RWPE2 (cell line): Measurements from ENCODE around the gene WBP2NL.

ENCODE experiments used
- ATAC-seq: fragments of 200-7000 bp; cut with Tn5 transposase; 3 replicates; pipeline ENCODE4 v1.9.1; 2021; ENCODE audit warnings: low read depth
- DNase-seq: peaks from one replicate; pipeline ENCODE4 v3.0.0-alpha.2; 2020; ENCODE audit warnings: low spot score
- H3K27ac ChIP-seq: fragments of 450-650 bp; 2 replicates; pipeline ENCODE4 v1.5.1; 2017; ENCODE audit warnings: mild to moderate bottlenecking; ENCODE audit not compliant: poor library complexity, severe bottlenecking
- H3K27me3 ChIP-seq: fragments of 250-450 bp; sonication (Bioruptor Pico); 2 replicates; pipeline ENCODE4 v1.5.1; 2021; ENCODE audit warnings: mild to moderate bottlenecking, moderate library complexity; ENCODE audit not compliant: insufficient read depth, poor library complexity, severe bottlenecking
- H3K36me3 ChIP-seq: fragments of 250-450 bp; sonication (Bioruptor Pico); 2 replicates; pipeline ENCODE4 v1.5.1; 2020; ENCODE audit warnings: low read depth, mild to moderate bottlenecking, moderate library complexity
- H3K4me1 ChIP-seq: fragments of 250-450 bp; sonication (Bioruptor Pico); 2 replicates; pipeline ENCODE4 v1.5.1; 2021; ENCODE audit warnings: mild to moderate bottlenecking, moderate library complexity; ENCODE audit not compliant: insufficient read depth, poor library complexity, severe bottlenecking
- H3K4me3 ChIP-seq: fragments of 250-450 bp; sonication (Bioruptor Pico); 2 replicates; pipeline ENCODE4 v1.5.1; 2021; ENCODE audit warnings: mild to moderate bottlenecking, moderate library complexity; ENCODE audit not compliant: severe bottlenecking
- H3K9me3 ChIP-seq: fragments of 250-450 bp; sonication (Bioruptor Pico); 2 replicates; pipeline ENCODE4 v1.5.1; 2021; ENCODE audit warnings: mild to moderate bottlenecking, moderate library complexity; ENCODE audit not compliant: severe bottlenecking
- CTCF ChIP-seq: fragments of 450-650 bp; IDR thresholded peaks from one replicate; pipeline ENCODE4 v1.5.1; 2017; ENCODE audit warnings: mild to moderate bottlenecking, moderate library complexity; ENCODE audit not compliant: poor library complexity, severe bottlenecking

WBP2NL gene

DNA sequence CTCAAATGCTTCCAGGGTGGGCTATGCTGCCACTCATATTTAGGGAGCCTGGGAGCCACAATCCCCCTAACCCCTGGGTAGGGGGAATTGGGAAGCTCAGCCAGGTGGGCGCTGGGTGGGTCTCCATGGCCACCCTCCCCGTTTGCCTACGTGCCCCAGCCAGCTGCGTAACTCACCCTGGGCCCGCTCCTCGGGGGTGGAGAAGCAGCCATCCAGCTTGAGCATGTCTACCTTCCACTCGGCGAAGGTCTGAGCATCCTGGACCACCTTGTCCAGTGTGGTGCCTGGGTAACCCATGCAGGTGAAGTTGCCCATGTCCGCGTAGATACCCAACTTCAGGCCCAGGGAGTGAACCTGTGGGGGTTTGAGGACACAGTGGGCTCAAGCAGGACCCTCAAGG, 68.3 kb downstream of the WBP2NL start:
- TF ChIP-seq CTCF = no peak
- Histone ChIP-seq H3K27me3 (no peaks in the 10 kb centered on the region), H3K27ac (no peak overlapping the region), H3K4me3 (no peak overlapping the region), H3K4me1 (peaks cover 5% of the 10 kb centered on the region), H3K9me3 (no peaks in the 10 kb centered on the region), H3K36me3 (peaks cover 3% of the 10 kb centered on the region)
- no peak for ATAC-seq
- no peak for DNase-seq

- Histone ChIP-seq H3K27ac (no peak overlapping the region), H3K4me3 (no peak overlapping the region), H3K27me3 (no peaks in the 10 kb centered on the region), H3K4me1 (peaks cover 5% of the 10 kb centered on the region), H3K36me3 (peaks cover 3% of the 10 kb centered on the region), H3K9me3 (no peaks in the 10 kb centered on the region)
- DNase-seq (no peak), ATAC-seq (no peak)
- no peak for TF ChIP-seq CTCF
Measured at GRCh38 chr22:42067671-42068251, 69.2 kb downstream of the WBP2NL start.

GRCh38 chr22:42068291-42068690, 69.7 kb downstream of the WBP2NL start:
- Histone ChIP-seq H3K36me3 (peaks cover 3% of the 10 kb centered on the region), H3K4me1 (peaks cover 5% of the 10 kb centered on the region), H3K4me3 (no peak overlapping the region), H3K27me3 (no peaks in the 10 kb centered on the region), H3K9me3 (no peaks in the 10 kb centered on the region), H3K27ac (no peak overlapping the region)
- ATAC-seq (no peak), DNase-seq (no peak)
- TF ChIP-seq CTCF = no peak

- Histone ChIP-seq H3K27me3 (no peaks in the 10 kb centered on the region), H3K36me3 (peaks cover 3% of the 10 kb centered on the region), H3K9me3 (no peaks in the 10 kb centered on the region), H3K4me3 (peak overlapping the region; percentile 57), H3K27ac (peak overlapping the region; percentile 39), H3K4me1 (peaks cover 5% of the 10 kb centered on the region)
- TF ChIP-seq CTCF = no peak
- ATAC-seq (peak; percentile 22), DNase-seq (no peak)
Measured at GRCh38 chr22:42069801-42070516, 71.4 kb downstream of the WBP2NL start.
